SHP77 (cell line): ENCODE measurements around the gene CIDEA.
"Not testable (repeated sequence)": the region's sequence is repeated elsewhere in the genome, so short reads cannot be mapped to it uniquely, and the experiment has no call there.

ENCODE experiments used
- DNase-seq, 2 experiments: peaks; one replicate each; lab custom pipeline; 2025; lab: John Stamatoyannopoulos, UW

The CIDEA gene

DNA sequence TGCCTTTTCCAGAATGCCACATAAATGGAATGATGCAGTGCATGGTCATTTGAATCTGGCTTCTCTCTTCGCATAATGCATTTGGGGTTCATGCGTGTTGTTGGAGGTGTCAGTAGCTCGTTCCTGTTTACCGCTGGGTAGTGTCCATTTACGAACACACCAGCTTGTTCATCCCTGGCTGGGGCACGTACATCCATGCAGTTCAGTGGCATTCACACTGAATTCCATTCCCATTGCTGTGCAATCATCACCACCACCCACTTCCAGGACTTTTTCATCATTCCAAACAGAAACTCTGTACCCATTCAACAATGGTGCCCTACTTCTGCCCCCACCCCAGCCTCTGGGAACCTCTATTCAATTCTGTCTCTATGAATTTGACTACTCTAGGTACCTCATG, 14.7 kb upstream of the CIDEA start:
- no peak for DNase-seq

- DNase-seq: no peak
These were observed 11.4 kb upstream of the CIDEA start for GRCh38 chr18:12242658-12243260.

GRCh38 chr18:12243272-12243671, 10.9 kb upstream of the CIDEA start:
- DNase-seq: not testable (repeated sequence)

DNA sequence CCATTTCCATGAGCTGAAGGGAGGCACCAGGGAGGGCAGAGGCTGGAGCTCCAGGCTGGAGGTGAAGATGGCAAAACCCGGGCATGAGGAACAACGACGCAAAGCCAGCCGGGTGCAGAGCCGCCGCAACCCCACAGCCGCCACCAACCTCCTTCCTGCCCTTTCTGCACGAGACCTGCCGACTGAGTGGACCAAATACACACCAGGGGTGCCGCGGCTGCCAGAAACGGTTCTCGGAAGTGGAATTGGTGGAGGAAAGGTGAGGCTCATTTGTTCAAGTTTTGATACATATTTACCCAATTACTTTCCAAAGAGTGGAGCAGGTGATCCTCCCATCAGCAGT, 8.4 kb upstream of the CIDEA start:
- no peak for DNase-seq

- DNase-seq: no peak
These were observed 7.0 kb upstream of the CIDEA start for GRCh38 chr18:12246849-12247808.

- no peak for DNase-seq
These were observed 6.2 kb upstream of the CIDEA start for GRCh38 chr18:12247946-12248345.

GRCh38 chr18:12248926-12249720, 5.0 kb upstream of the CIDEA start:
- no peak for DNase-seq

GRCh38 chr18:12251311-12251710, 2.9 kb upstream of the CIDEA start:
- DNase-seq: no peak

DNA sequence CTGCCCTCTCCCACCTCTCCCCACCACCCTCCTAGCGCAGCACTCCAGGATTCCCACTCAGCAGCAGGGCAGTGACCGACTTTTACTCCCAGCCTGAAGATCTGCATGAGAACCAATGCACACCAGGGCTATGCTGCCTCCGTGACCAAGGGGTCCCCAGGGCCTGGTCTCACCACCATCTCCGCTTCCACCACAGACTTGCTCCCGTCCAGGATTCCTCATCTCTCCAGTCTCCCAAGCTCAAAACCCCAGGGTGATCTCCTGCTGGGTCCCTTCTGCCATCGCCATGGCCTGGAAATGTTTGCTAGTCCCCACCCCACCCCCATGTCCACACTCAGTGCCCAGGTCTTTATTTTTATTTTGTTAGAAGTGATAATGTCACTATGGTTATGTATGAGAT, 2.1 kb upstream of the CIDEA start:
- DNase-seq: no peak

DNA sequence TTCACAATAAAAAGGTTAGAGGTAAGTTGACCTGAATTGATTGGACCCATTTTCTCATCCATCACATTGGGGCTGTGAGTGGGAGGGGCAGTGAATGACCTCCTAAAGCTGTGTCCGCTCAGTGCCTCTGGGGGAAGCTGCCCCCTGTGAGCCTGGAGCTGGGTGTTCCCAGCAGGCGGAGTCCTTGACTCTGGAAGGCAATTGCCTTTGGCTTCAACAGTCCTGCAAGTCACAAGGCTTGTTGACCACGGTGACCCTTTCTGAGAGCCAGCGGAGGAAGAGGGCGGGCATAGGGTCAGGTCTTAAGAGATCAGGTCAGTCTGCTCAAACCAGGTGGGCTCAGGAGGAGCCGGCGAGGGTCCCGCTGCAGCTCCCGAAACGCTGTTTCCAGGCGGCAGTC, 1.1 kb upstream of the CIDEA start:
- DNase-seq: no peak

- DNase-seq: no peak
These were observed 462 bp upstream of the CIDEA start for GRCh38 chr18:12253663-12254135.

DNA sequence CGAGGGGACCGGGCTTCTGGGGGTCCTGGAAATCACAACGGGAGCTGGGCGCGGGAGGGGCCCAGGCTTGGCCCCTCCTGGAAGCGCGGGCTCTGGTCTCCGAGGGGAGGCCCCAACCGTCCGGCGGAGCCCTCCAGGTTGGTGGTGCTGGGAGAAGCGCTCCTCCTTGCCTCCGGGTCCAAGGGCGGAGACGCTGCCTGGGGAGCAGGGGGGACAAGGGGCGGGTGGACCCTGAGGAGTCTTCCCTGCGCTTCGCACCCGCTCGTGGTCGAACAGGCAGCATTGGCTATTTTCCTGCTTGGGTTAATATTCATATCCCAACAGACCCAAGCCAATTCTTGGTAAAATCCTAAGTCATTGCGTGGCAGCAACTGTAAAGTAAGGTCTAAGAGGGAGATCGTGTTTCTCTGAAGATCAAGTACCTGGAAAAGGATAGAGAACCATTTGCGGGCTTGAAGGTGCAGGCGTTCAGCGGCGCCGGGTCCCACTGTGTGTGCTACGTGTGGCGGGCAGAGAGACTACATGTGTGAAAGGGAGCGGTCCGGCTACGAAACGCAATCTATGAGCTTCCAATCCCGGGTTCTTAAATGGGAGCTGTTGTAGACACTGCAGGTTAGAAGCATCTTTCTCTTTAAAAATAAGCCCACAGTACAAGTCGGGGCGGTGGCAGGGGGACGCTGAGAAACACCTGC, 805 bp downstream of the CIDEA start:
- no peak for DNase-seq

DNA sequence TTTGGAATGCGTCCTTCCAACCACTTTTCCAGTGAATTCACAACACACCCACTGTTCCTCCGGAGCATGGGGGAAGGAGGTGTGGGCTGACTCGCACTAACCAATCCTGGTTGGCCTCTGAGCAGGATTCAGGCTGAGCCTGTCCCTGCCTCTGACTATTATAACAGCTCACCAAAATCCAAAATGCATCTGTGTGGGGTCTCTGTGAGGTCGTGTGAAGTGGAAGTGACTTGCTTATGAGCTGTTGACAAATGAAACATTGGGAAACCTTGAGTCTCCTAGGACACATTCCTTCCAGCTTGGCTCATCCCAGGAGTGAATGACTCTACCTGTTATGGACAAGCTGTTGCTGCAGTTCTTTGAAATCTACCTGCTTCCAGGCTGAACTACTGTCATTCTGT, 1.5 kb downstream of the CIDEA start:
- DNase-seq: no peak

- no peak for DNase-seq
These were observed 2.8 kb downstream of the CIDEA start for GRCh38 chr18:12256951-12257350.

DNA sequence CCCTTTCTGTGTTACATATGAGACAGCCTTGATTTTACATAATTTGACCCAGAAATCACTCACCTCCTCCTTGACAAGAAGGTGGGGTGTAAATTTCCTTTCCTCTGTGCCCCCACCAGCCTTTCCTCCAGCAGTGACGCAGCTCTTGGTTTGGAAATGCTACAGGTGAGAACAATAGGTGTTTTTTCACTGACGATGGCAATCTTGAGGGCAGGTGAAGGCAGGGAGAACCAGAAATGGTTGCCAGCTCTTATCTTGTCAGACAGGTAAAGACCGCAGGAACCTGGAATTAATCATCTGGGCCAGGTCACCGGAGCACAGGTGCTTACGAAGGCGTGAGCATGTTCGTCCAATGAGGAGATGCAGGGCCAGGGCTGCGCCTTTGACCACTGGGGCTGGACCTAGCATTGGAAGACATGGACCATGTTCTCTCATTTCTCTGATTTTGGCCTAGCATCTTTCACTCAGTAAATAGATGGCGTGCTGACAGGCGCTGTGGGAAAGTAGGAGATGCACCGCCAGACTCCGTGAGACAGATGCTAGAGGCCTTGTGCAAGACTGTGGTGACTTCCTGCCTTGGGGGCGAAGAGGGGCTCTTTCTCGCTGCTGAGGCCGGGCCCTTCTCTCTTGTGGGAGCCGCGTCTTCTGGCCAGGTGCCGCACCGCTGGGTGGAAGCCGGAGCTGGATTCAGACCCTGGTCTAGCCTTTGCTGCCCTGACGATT, 4.0 kb downstream of the CIDEA start:
- no peak for DNase-seq

DNA sequence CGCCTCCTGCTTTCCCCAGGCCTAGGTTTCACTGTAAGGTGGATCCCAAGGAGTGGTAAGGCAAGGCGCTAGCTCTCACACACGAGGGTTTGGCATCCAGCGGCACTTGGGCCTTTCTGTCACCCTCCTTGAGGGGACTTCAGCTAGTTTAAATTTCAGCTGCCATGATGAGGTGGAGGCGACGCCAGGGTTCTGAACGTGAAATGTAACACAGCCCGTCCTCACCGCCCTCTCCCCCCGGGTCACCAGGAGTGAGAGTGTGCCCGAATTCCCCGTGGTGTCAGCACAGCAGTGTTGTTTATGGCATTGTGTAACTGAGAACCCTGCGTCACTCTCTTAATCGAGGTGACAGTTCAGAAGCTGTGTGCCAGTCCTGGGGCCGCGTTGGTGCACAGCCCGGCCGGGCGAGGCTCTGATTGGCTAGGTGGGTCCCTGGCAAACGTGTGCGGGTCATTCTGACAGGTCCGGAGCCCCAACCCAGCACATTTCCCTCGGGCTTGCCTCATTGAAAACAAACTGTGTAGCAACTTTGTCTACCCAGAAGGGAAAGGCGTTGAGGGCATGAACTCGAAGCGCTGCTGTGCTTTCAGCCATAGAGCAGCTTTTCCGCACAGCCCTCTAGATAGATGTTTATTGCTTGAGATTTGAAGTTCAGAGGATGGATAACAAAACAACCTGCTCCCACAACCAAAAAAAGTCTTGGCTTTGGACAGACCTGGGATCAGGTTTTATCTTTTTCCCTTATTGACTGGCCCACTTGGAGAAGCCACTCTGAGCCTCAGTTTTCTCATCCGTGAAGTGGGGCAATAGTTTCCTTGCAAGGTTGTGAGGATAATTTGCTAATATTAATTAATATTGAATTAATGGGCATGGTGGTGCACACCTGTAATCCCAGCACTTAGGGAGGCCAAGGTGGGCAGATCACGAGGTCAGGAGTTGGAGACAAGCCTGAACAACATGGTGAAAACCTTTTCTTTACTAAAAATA, 4.9 kb downstream of the CIDEA start:
- no peak for DNase-seq

- DNase-seq: no peak
These were observed 8.6 kb downstream of the CIDEA start for GRCh38 chr18:12262748-12263147.

DNA sequence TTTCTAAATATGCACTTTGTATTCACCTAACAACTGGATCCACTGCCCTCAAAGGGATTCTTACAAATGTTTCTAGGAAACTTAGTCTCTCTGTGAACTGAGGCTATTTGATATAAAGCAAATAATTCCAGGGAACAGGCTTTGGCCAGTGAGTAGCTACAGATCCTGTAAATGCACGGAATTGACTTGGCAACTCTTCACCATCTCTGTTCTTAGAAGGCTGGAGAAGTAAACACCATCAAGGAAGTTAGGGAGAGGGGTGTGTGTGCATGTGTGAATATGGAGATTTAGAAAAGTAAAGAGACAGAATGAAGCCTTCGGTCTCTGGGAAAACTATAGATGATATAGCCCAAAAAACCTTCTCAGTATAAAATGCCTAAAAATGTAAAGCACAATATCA, 10.7 kb downstream of the CIDEA start:
- DNase-seq: no peak

DNA sequence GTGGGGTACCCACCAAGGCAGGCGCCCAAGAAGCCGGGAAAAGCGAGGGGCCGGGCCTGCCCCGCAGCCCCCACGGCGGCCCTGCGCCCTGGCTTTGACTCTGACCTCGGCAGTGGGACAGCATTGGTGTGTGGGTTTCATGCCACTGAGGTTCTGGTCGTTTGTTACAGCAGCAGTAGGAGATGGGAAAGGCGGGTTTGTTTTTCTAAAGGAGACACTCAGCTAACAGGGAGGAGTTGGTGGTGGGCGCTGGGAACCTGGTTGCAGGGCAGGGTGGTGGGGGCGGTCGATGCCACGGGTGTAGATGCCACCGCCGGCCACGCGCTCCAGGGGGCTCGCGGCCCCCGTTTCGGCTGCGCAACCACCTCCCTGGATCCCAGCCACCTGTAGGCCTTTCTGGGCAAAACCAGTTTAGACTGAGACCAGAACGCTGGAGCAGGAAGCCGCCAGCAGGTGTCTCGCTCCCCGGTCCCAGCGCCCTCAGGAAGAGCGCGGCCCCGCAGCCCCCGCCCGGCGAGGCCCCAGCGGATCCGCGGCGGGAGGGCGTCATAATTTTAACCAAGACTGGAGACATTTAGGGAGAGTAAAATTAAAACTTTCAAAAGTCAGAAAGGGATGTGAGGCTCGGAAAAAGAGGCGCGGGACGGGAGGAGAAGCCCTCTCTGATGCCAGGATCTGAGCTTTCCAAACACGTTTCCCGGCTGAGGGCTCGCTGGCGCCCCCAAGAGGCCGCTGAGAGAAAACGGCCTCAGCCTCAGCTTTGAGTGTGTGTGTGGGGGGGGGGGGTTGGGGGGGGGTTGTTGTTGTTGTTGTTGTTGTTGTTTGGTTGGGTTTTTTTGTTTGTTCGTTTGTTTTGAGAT, 17.4 kb downstream of the CIDEA start:
- peak; percentile 67 to 69 for DNase-seq
